Calu3 (cell line): Measurements from ENCODE around the gene CPM. TPM values are rescaled to one million over a fixed set of nuclear protein-coding genes. Genes with fewer than 3 reads are reported as not detected.

Experiments
- BruUV-seq: library from RNA; stranded (reverse); fragments of 400-500 nt; replicated peaks from 2 replicates; lab custom pipeline; 2021; lab: Mats Ljungman, UMichigan
- CTCF ChIA-PET: fragments of 300-600 bp; sonication (Branson Sonifier 250); formaldehyde crosslinking; loops from one replicate; lab custom pipeline; 2022; ENCODE audit warnings: antibody characterized with exemption; lab: Charles Lee
- DNase-seq: peaks from one replicate; pipeline ENCODE4 v3.0.0; 2022
- H3K27ac Mint-ChIP-seq: one replicate; pipeline ENCODE4 v1.8.0; 2022; ENCODE audit warnings: mixed read lengths; ENCODE audit not compliant: unreplicated experiment
- H3K27me3 Mint-ChIP-seq: one replicate; pipeline ENCODE4 v1.8.0; 2022; ENCODE audit warnings: mixed read lengths; ENCODE audit not compliant: unreplicated experiment
- H3K36me3 Mint-ChIP-seq: one replicate; pipeline ENCODE4 v1.8.0; 2022; ENCODE audit warnings: mild to moderate bottlenecking, moderate library complexity, mixed read lengths; ENCODE audit not compliant: insufficient read depth, unreplicated experiment
- H3K4me1 Mint-ChIP-seq: one replicate; pipeline ENCODE4 v1.8.0; 2022; ENCODE audit warnings: mild to moderate bottlenecking, low read depth, mixed read lengths; ENCODE audit not compliant: unreplicated experiment
- H3K4me3 Mint-ChIP-seq: one replicate; pipeline ENCODE4 v1.8.0; 2022; ENCODE audit warnings: mild to moderate bottlenecking, low read depth, moderate library complexity, mixed read lengths; ENCODE audit not compliant: unreplicated experiment
- H3K9me3 Mint-ChIP-seq: one replicate; pipeline ENCODE4 v1.8.0; 2022; ENCODE audit warnings: low read depth, mixed read lengths; ENCODE audit not compliant: unreplicated experiment
- intact Hi-C: fragments of 100-400 bp; cut with micrococcal nuclease; formaldehyde crosslinking; loops from one replicate; pipeline ENCODE4 v1.10.0; 2022; ENCODE audit not compliant: unreplicated experiment
- total RNA-seq: library from RNA; stranded (reverse); gene quantifications from 2 replicates; pipeline ENCODE4 v1.2.3, GENCODE V29; 2022
- TF ChIP-seq, protein P1 (sequence below): fragments of 200-600 bp; IDR thresholded peaks from one replicate; pipeline ENCODE4 v1.8.0; 2022; ENCODE audit warnings: antibody characterized with exemption; ENCODE audit not compliant: unreplicated experiment

Gene CPM
- total RNA-seq, 1 experiment from 2014 or later, result 11.9 TPM

DNA sequence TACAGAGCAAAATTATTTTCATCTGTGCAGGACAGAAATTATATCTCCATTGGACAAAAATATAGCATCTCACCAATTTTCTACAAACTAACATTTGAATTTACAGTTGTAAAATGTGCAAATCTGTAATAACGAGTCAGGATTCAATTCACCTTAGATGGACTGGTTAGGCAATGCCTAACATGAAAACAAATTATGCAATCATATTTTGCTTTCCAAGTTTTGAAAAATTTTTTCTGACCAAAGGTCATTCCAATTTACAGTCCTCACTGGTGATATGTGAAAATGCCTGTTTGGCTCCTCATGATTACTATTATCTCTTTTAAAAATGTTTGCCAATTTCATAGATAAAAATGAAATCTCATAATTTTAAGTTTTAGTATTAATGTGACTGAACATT, 6.5 kb upstream of the CPM start:
- H3K4me1 Mint-ChIP-seq, result peaks cover 29% of the 10 kb centered on the region
- no peaks in the 10 kb centered on the region for H3K27me3 Mint-ChIP-seq
- intact Hi-C loops, result no loop called here
- no peaks in the 10 kb centered on the region for H3K9me3 Mint-ChIP-seq
- DNase-seq, result no peak
- no peaks in the 10 kb centered on the region for H3K36me3 Mint-ChIP-seq
- H3K27ac Mint-ChIP-seq, result no peak overlapping the region
- TF ChIP-seq, protein P1, sequence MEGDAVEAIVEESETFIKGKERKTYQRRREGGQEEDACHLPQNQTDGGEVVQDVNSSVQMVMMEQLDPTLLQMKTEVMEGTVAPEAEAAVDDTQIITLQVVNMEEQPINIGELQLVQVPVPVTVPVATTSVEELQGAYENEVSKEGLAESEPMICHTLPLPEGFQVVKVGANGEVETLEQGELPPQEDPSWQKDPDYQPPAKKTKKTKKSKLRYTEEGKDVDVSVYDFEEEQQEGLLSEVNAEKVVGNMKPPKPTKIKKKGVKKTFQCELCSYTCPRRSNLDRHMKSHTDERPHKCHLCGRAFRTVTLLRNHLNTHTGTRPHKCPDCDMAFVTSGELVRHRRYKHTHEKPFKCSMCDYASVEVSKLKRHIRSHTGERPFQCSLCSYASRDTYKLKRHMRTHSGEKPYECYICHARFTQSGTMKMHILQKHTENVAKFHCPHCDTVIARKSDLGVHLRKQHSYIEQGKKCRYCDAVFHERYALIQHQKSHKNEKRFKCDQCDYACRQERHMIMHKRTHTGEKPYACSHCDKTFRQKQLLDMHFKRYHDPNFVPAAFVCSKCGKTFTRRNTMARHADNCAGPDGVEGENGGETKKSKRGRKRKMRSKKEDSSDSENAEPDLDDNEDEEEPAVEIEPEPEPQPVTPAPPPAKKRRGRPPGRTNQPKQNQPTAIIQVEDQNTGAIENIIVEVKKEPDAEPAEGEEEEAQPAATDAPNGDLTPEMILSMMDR, result no peak
- no peak overlapping the region for H3K4me3 Mint-ChIP-seq
- BruUV-seq, result no TSS peak
- CTCF ChIA-PET, result no interaction called here

DNA sequence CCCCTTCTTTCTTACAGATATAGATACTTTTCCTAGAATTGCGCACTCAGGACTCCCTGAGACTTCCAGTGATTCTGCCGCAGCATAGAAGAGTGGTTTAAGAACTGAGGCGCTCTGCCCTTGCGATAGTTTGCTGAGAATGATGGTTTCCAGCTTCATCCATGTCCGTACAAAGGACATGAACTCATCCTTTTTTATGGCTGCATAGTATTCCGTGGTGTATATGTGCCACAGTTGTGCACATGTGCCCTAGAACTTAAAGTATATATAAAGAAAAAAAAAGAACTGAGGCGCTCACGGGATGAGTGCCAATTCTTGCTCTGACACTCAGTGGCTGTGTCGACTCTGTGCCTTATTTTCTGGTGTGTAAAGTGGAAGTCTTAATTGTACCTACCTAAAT, 1.4 kb upstream of the CPM start:
- Mint-ChIP-seq H3K27ac (no peak overlapping the region), H3K4me3 (no peak overlapping the region), H3K9me3 (no peaks in the 10 kb centered on the region), H3K36me3 (peaks cover 14% of the 10 kb centered on the region), H3K27me3 (no peaks in the 10 kb centered on the region), H3K4me1 (peaks cover 7% of the 10 kb centered on the region)
- intact Hi-C loops, result no loop called here
- no TSS peak for BruUV-seq
- CTCF ChIA-PET, result no interaction called here
- DNase-seq, result no peak
- TF ChIP-seq, protein P1, result no peak

DNA sequence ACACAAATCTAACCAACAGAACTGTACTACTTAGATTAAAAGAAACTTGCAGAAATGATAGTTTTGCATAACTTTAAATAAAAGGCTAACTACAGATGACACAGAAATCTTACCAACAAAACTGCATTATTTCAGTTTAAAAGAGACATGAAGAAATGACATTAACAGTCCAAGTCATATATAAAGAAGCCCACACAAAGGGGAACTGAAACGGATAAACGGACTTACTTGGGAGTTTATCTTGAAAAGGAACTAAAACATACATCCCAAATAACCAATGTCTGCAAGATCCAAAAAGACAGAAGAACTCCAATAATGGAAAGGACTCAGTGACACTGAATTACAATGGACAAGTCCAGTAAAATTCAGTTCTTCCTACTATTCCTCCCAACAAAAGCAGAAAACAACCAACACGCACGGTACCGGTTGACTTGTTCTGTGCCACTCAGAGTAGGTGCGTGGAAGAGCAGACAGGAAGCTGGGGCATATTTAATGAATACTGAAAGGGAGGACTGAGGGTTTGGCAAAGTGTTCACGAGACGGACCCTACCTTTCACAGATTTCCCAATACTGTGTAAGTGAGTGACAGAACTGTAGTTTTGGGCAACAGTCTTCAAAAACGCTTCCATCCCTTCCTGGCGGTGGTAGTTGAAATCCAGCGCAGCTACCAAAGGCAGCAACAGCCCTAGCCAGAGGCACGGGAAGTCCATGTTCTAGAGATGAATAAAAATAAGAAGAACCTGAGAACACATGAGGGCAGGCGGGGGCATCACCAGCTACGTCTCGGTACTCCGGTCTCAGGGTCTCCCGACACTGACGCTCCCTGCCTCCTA, 627 bp downstream of the CPM start:
- peaks cover 14% of the 10 kb centered on the region for H3K36me3 Mint-ChIP-seq
- H3K27me3 Mint-ChIP-seq, result no peaks in the 10 kb centered on the region
- CTCF ChIA-PET, result interaction anchor here (0.7 to 0.8 kb wide), 2 partner anchors 121 to 135 kb away, joined by 3 read pairs; no protein-coding TSS in a partner anchor
- H3K9me3 Mint-ChIP-seq, result no peaks in the 10 kb centered on the region
- TF ChIP-seq, protein P1, result no peak
- intact Hi-C loops, result no loop called here
- peaks cover 7% of the 10 kb centered on the region for H3K4me1 Mint-ChIP-seq
- no peak for DNase-seq
- H3K27ac Mint-ChIP-seq, result peak overlapping the region; percentile 56
- H3K4me3 Mint-ChIP-seq, result peak overlapping the region; percentile 79
- BruUV-seq, result TSS peak; percentile 36

DNA sequence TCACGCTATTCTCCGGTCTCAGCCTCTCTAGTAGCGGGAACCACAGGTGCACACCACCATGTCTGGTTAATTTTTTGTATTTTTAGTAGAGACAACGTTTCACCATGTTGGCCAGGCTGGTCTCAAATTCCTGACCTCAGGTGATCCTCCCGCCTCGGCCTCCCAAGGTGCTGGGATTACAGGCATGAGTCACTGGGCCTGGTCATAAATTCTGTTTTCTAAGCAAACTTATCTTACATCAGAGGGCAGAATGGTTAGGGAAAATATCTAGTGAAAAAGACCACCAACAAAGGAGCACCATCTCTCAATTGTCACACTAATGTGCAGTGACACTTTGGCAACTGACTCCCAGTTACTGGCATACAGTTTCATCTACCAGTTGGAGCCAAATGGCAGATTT, 2.8 kb downstream of the CPM start:
- DNase-seq, result no peak
- no peaks in the 10 kb centered on the region for H3K9me3 Mint-ChIP-seq
- intact Hi-C loops, result no loop called here
- CTCF ChIA-PET, result no interaction called here
- H3K36me3 Mint-ChIP-seq, result peaks cover 14% of the 10 kb centered on the region
- no TSS peak for BruUV-seq
- H3K27ac Mint-ChIP-seq, result no peak overlapping the region
- H3K27me3 Mint-ChIP-seq, result no peaks in the 10 kb centered on the region
- peaks cover 7% of the 10 kb centered on the region for H3K4me1 Mint-ChIP-seq
- TF ChIP-seq, protein P1, result no peak
- H3K4me3 Mint-ChIP-seq, result no peak overlapping the region
